OCI-LY7 (cell line): Measurements from ENCODE around the gene CDH23.

Source experiments
- CTCF ChIP-seq: fragments of 200-600 bp; sonication (generic); conservative IDR thresholded peaks from 2 replicates; pipeline ENCODE4 v1.5.1; 2014; ENCODE audit warnings: mild to moderate bottlenecking, antibody characterized with exemption, low read length, moderate library complexity, mixed read lengths
- EZH2phosphoT487 ChIP-seq: fragments of 200-600 bp; sonication (generic); IDR thresholded peaks from 2 replicates; pipeline ENCODE4 v1.6.1; 2018; ENCODE audit warnings: low read depth, borderline replicate concordance, mild to moderate bottlenecking, mixed run types, antibody characterized with exemption, low read length, moderate library complexity, mixed read lengths

GRCh38 chr10:71656220-71656619, 259.5 kb downstream of the CDH23 start:
- TF ChIP-seq CTCF (no peak), EZH2phosphoT487 (no peak)
